PC-3 (cell line): Measurements from ENCODE around the gene SLC44A1. TPM values are rescaled to one million over a fixed set of nuclear protein-coding genes. Genes with fewer than 3 reads are reported as not detected.

ENCODE experiments used
- ATAC-seq: fragments of 200-7000 bp; cut with Tn5 transposase; 2 replicates; pipeline ENCODE4 v1.9.1; 2020; ENCODE audit warnings: mild to moderate bottlenecking, moderate library complexity
- BruUV-seq: library from RNA; stranded (reverse); fragments of 400-500 nt; replicated peaks from 2 replicates; lab custom pipeline; 2021; lab: Mats Ljungman, UMichigan
- CTCF ChIA-PET: fragments of 300-600 bp; sonication (Branson Sonifier 250); formaldehyde crosslinking; loops from one replicate; lab custom pipeline; 2022; ENCODE audit warnings: antibody characterized with exemption; lab: Charles Lee
- POLR2A ChIA-PET: fragments of 300-600 bp; sonication (Branson Sonifier 250); formaldehyde crosslinking; loops from one replicate; lab custom pipeline; 2022; ENCODE audit warnings: antibody characterized with exemption; ENCODE audit not compliant: unreplicated experiment; lab: Charles Lee
- DNase-seq: peaks from one replicate; pipeline ENCODE4 v3.0.0-alpha.2; 2015
- H2AFZ ChIP-seq: fragments of 300-600 bp; sonication (generic); 2 replicates; pipeline ENCODE4 v1.6.0; 2016; ENCODE audit warnings: antibody characterized with exemption, low read length
- H3F3A ChIP-seq: fragments of 300-600 bp; sonication (generic); one replicate; pipeline ENCODE4 v1.6.0; 2017; ENCODE audit warnings: antibody characterized with exemption, low read length, control low read depth, mild to moderate bottlenecking; ENCODE audit not compliant: unreplicated experiment
- H3K27ac ChIP-seq: fragments of 300-600 bp; sonication (generic); 2 replicates; pipeline ENCODE4 v1.5.1; 2016; ENCODE audit warnings: mild to moderate bottlenecking, low read length
- H3K27me3 ChIP-seq: fragments of 300-600 bp; sonication (generic); 2 replicates; pipeline ENCODE4 v1.6.1; 2016; ENCODE audit warnings: low read length, mixed read lengths
- H3K36me3 ChIP-seq: fragments of 300-600 bp; sonication (generic); 2 replicates; pipeline ENCODE4 v1.6.1; 2016; ENCODE audit warnings: low read depth, mixed run types, low read length, mixed read lengths
- H3K4me1 ChIP-seq: fragments of 300-600 bp; sonication (generic); 2 replicates; pipeline ENCODE4 v1.5.1; 2016; ENCODE audit warnings: low read length; ENCODE audit not compliant: insufficient read depth
- H3K4me2 ChIP-seq: fragments of 300-600 bp; sonication (generic); 2 replicates; pipeline ENCODE4 v1.6.0; 2016; ENCODE audit warnings: low read length
- H3K4me3 ChIP-seq: fragments of 300-600 bp; sonication (generic); 2 replicates; pipeline ENCODE4 v1.5.1; 2016; ENCODE audit warnings: mild to moderate bottlenecking, low read length, mixed read lengths
- H3K79me2 ChIP-seq: fragments of 300-600 bp; sonication (generic); 2 replicates; pipeline ENCODE4 v1.6.1; 2017; ENCODE audit warnings: low read length, mixed read lengths
- H3K9ac ChIP-seq: fragments of 300-600 bp; sonication (generic); 2 replicates; pipeline ENCODE4 v1.6.0; 2016; ENCODE audit warnings: mild to moderate bottlenecking, low read length
- H3K9me2 ChIP-seq: fragments of 300-600 bp; sonication (generic); replicated peaks from 2 replicates; pipeline ENCODE4 v1.6.1; 2016; ENCODE audit warnings: mixed run types, low read length, mixed read lengths
- H3K9me3 ChIP-seq: fragments of 300-600 bp; sonication (generic); 2 replicates; pipeline ENCODE4 v1.6.1; 2016; ENCODE audit warnings: low read length, mixed read lengths
- H4K20me1 ChIP-seq: fragments of 300-600 bp; sonication (generic); 2 replicates; pipeline ENCODE4 v1.6.1; 2016; ENCODE audit warnings: low read length, mixed read lengths
- EZH2 ChIP-seq: fragments of 300-600 bp; sonication (generic); IDR thresholded peaks from one replicate; pipeline ENCODE4 v1.6.1; 2017; ENCODE audit warnings: antibody characterized with exemption, mild to moderate bottlenecking, low read length; ENCODE audit not compliant: unreplicated experiment
- EZH2phosphoT487 ChIP-seq: fragments of 300-600 bp; sonication (generic); IDR thresholded peaks from 2 replicates; pipeline ENCODE4 v1.6.1; 2018; ENCODE audit warnings: mild to moderate bottlenecking, antibody characterized with exemption, low read length, borderline replicate concordance
- intact Hi-C: fragments of 100-400 bp; cut with micrococcal nuclease; formaldehyde crosslinking; loops from 2 replicates; pipeline ENCODE4 v1.9.0; 2023
- total RNA-seq: library from RNA; depleted of rRNA; stranded (reverse); fragments of >200 nt; gene quantifications from 2 replicates; pipeline ENCODE4 v1.2.3, GENCODE V29; 2014
- TF ChIP-seq, protein P1 (sequence below): fragments of 300-600 bp; sonication (generic); conservative IDR thresholded peaks from 2 replicates; pipeline ENCODE4 v1.5.1; 2017; ENCODE audit warnings: antibody characterized with exemption, low read depth, mild to moderate bottlenecking, low read length

The SLC44A1 gene
- total RNA-seq, 1 experiment from 2014 or later: 16.1 TPM

DNA sequence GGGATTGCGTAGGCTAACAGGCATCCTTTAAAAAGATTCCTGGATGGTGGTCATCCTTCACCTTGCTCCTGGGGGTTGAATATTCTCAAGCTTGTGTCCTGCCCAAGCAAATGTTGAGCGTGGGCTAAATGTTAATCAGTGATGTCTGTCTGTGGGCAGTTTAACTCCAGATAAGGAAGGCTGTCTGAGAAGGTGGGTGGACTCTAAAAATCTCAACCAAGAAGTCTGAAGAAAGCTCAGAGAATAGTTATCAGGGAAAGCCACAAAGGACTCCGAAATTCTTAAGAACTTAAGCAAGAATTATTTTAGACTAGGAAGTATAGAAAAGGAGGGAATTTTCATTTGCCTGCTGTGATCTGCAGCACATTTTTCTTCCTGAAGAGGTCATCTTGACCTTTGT is 125.5 kb downstream of the SLC44A1 start:
- Histone ChIP-seq H3K27ac (no peak overlapping the region), H3K9ac (no peak overlapping the region), H3K4me2 (no peak overlapping the region), H3F3A (no peaks in the 10 kb centered on the region), H3K79me2 (no peaks in the 10 kb centered on the region), H3K27me3 (no peaks in the 10 kb centered on the region), H3K4me3 (no peak overlapping the region), H3K9me3 (no peaks in the 10 kb centered on the region), H3K9me2 (no peaks in the 10 kb centered on the region), H3K4me1 (no peaks in the 10 kb centered on the region), H4K20me1 (no peaks in the 10 kb centered on the region), H3K36me3 (no peaks in the 10 kb centered on the region), H2AFZ (no peak overlapping the region)
- POLR2A ChIA-PET: no interaction called here
- intact Hi-C loops: no loop called here
- CTCF ChIA-PET: no interaction called here
- ATAC-seq: no peak
- no TSS peak for BruUV-seq
- TF ChIP-seq EZH2 (no peak), EZH2phosphoT487 (no peak)
- TF ChIP-seq, protein P1, sequence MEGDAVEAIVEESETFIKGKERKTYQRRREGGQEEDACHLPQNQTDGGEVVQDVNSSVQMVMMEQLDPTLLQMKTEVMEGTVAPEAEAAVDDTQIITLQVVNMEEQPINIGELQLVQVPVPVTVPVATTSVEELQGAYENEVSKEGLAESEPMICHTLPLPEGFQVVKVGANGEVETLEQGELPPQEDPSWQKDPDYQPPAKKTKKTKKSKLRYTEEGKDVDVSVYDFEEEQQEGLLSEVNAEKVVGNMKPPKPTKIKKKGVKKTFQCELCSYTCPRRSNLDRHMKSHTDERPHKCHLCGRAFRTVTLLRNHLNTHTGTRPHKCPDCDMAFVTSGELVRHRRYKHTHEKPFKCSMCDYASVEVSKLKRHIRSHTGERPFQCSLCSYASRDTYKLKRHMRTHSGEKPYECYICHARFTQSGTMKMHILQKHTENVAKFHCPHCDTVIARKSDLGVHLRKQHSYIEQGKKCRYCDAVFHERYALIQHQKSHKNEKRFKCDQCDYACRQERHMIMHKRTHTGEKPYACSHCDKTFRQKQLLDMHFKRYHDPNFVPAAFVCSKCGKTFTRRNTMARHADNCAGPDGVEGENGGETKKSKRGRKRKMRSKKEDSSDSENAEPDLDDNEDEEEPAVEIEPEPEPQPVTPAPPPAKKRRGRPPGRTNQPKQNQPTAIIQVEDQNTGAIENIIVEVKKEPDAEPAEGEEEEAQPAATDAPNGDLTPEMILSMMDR: no peak
- no peak for DNase-seq

- TF ChIP-seq EZH2phosphoT487: no peak
- Histone ChIP-seq H4K20me1 (no peaks in the 10 kb centered on the region), H3K4me1 (peaks cover 9% of the 10 kb centered on the region), H3K27me3 (no peaks in the 10 kb centered on the region), H3K9me2 (no peaks in the 10 kb centered on the region), H3K9me3 (no peaks in the 10 kb centered on the region), H3K4me2 (no peak overlapping the region), H2AFZ (no peak overlapping the region), H3K36me3 (peaks cover 3% of the 10 kb centered on the region; the same call in 1 of the 2 replicates), H3K27ac (no peak overlapping the region), H3K79me2 (no peaks in the 10 kb centered on the region), H3K9ac (no peak overlapping the region), H3K4me3 (no peak overlapping the region), H3F3A (no peaks in the 10 kb centered on the region)
- DNase-seq (no peak), ATAC-seq (no peak)
- POLR2A ChIA-PET: no interaction called here
- intact Hi-C loops: no loop called here
- CTCF ChIA-PET: no interaction called here
- no TSS peak for BruUV-seq
Observed at GRCh38 chr9:105373723-105374122, 129.3 kb downstream of the SLC44A1 start.

DNA sequence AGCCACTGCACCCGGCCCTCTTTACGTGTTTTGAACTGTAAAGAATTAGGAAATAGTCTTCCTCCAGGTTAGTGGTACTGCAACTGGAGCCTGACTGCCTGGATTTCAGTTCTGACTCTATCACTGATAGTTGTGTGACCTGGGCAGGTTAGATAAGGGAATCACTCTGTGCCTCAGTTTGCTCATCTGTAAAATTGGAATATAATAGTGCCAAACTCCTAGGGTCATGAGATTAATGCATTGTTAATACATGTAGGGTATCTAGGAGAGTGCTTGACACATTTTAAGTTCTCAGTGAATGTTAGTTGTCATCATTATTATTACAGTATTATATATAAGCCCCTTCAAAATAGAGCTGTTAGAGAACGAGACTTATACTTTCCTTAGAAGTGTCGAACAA is 130.9 kb downstream of the SLC44A1 start:
- Histone ChIP-seq H3K79me2 (no peaks in the 10 kb centered on the region), H3K27ac (no peak overlapping the region), H4K20me1 (no peaks in the 10 kb centered on the region), H3K27me3 (no peaks in the 10 kb centered on the region), H3K4me2 (no peak overlapping the region), H3K36me3 (peaks cover 3% of the 10 kb centered on the region; the same call in 1 of the 2 replicates), H3K9me3 (no peaks in the 10 kb centered on the region), H2AFZ (no peak overlapping the region), H3F3A (no peaks in the 10 kb centered on the region), H3K4me3 (no peak overlapping the region), H3K9me2 (no peaks in the 10 kb centered on the region), H3K9ac (no peak overlapping the region), H3K4me1 (peaks cover 9% of the 10 kb centered on the region)
- no peak for ATAC-seq
- no TSS peak for BruUV-seq
- POLR2A ChIA-PET: no interaction called here
- intact Hi-C loops: no loop called here
- no peak for TF ChIP-seq EZH2
- no peak for TF ChIP-seq EZH2phosphoT487
- TF ChIP-seq, protein P1: no peak
- DNase-seq: no peak
- CTCF ChIA-PET: no interaction called here
